ENCODE results near the gene TAS2R5. TPM values are rescaled to one million over a fixed set of nuclear protein-coding genes. Genes with fewer than 3 reads are reported as not detected.
"Not testable (repeated sequence)": the region's sequence is repeated elsewhere in the genome, so short reads cannot be mapped to it uniquely, and the experiment has no call there.

TAS2R5 gene, protein sequence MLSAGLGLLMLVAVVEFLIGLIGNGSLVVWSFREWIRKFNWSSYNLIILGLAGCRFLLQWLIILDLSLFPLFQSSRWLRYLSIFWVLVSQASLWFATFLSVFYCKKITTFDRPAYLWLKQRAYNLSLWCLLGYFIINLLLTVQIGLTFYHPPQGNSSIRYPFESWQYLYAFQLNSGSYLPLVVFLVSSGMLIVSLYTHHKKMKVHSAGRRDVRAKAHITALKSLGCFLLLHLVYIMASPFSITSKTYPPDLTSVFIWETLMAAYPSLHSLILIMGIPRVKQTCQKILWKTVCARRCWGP
- not detected in 2 replicates for total RNA-seq (2014; rRNA removed; shearing (Covaris generic))

DNA sequence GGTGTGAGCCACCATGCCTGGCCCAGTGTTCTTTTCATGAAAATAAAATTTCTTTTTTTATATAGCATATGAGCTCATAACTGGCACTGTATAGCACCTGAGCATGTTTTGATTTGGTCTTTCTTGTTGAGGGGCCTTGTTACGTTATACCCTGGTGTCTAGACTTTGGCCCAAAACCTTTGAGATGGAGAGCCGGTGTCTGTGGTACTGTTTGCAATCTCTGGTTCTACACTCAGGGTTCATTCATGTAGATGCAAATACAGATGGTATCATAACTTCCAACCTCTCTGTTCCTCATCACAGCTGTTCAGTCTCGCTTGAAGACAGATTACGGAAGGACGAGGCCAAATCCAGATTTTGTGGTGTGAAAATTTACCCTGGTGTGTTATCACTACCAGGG lies at the start of gene TAS2R5:
Gene TAS2R5 (plus strand): TSS at position 301 of the 400 bp plus-strand sequence. CDS start 145 bp downstream, outside the sequence.
- DNase-seq (ENCODE audit: low spot score) = no peak

DNA sequence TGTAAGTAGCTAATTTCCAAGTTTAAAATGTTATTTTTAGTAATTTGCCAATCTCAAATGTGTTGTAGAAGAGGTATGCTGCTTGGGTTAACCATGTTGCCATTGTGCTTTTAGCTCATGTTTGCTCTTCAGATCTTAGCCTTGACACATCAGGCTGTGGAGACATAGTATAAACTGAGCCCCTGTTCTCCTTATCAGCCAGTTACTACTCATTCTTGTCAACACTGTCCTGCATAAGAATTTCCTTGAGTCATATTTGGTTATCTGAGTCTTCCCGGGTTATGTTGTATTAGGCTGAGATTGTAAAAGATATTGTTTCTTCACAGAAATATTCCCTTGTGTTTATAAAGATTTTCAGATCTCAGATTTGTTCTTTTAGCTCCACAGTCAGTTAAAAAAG lies 47.8 kb upstream of the TAS2R5 start:
- no peak for DNase-seq (ENCODE audit: low spot score)

DNA sequence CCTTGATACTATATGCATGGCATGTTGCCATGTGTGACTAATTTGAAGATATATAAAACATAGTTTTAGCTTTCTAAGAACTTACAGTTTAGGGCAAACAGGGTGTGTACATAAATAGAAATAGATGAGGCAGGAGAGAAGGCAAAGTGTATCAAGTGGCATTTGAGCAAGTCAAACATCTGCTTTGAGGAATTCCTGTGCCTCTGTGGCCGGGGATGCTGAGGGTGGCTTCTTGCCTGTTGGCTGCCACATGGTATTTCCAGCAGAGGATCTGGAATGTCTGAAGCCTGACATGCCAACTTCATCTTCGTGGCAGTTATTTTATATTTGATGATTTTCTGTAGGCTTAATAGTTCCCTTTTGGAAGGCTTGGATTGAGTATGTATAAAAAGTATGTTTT lies 45.9 kb upstream of the TAS2R5 start:
- no peak for DNase-seq (ENCODE audit: low spot score)

DNA sequence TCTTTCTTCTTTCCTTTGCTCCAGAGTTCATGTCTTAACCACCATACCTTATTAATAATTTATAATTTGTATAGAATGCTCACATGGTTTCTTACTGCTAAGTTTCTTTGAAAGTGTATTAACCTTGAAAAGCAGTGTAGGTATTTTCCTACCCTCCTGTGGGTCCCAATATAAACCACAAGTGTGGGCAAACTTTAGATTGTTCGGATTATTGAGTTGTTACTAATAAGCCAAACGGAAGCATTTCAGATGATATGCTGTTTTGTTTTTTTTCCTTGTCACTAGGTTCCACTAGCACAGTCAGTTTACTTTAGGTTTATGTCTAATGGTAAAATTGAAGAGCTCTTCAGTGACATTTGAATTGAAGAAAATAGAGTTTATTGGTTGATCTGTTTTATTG lies 41.6 kb upstream of the TAS2R5 start:
- no peak for DNase-seq (ENCODE audit: low spot score)

DNA sequence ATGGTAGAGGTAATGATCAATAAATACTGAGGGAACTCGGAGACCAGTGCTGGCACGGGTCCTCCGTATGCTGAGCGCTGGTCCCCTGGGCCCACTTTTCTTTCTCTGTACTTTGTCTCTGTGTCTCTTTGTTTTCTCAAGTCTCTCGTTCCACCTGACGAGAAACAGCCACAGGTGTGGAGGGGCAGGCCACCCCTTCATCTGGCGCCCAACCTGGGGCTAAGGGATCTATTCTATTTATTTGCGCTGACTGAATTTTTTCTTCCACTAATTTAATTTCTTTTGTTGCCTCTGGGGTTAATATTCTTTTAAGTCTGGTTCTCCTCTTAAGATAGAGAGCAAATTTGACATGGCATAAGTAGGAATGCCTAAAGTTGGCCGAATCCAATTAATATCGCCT lies 38.1 kb upstream of the TAS2R5 start:
- not testable (repeated sequence) for DNase-seq (ENCODE audit: low spot score)

DNA sequence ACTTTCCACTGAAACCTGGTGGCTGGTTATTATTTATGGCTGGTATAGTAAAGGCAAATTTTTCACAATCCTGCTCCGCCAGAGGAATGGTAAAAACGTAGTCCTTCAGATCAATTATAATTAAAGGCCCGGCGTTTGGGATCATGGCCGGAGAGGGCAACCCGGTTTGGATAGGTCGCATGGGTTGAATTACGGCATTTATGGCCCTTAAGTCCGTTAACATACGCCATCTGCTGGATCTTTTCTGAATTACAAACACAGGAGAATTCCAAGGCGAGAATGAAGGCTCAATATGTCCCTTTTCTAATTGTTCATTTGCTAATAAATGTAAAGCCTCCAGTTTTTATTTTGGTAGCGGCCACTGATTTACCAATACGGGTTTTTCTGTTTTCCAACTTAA lies 37.4 kb upstream of the TAS2R5 start:
- DNase-seq (ENCODE audit: low spot score) = no peak

DNA sequence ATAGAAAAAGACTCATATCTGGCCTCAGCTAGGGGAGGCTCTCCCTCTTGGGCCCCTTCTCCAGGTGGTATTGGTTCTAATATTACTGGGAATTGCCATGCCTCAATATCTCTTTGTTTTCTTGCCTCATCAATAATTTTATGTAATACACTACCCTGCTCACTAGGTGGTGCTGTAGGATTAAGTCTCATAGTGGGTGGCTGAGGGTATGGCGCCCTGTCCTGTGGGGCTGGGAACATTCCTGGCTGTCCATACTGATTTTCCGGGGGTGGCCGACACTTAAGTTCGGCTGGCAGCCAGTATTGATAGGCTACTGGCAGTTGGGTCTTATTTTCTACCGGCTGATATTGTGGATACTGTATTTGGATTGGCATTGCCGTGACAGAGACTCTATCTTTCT lies 35.1 kb upstream of the TAS2R5 start:
- DNase-seq (ENCODE audit: low spot score) = peak; percentile 32

DNA sequence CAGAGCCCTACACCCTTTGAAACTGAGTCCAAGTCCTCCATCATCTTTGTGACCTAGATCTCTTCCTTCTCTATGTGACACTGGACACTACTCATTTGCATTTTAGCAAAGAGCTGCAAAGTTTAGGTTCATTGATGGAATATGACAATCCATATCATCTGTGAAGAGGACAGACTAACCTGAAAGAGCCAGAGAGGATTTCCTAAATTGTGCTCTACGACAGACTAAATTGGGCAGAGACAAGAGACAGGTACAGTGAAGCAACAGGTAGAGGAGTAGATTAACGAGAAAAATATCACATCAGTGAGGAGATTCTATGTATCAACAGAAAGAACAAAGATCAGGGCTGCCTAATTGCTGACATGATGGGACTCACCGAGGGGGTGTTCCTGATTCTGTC lies 26.2 kb upstream of the TAS2R5 start, which contains the start of gene TAS2R3:
Gene TAS2R3 (plus strand): TSS at position 301 of the 400 bp plus-strand sequence. CDS start 62 bp downstream, at position 363.
- no peak for DNase-seq (ENCODE audit: low spot score)

DNA sequence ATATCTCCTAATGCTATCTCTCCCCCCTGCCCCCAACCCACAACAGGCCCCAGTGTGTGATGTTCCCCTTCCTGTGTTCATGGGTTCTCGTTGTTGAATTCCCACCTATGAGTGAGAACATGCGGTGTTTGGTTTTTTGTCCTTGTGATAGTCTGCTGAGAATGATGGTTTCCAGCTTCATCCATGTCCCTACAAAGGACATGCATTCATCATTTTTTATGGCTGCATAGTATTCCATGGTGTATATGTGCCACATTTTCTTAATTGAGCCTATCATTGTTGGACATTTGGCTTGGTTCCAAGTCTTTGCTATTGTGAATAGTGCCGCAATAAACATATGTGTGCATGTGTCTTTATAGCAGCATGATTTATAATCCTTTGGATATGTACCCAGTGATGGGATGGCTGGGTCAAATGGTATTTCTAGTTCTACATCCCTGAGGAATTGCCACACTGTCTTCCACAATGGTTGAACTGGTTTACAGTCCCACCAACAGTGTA lies 19.9 kb upstream of the TAS2R5 start:
- DNase-seq (ENCODE audit: low spot score) = not testable (repeated sequence)

DNA sequence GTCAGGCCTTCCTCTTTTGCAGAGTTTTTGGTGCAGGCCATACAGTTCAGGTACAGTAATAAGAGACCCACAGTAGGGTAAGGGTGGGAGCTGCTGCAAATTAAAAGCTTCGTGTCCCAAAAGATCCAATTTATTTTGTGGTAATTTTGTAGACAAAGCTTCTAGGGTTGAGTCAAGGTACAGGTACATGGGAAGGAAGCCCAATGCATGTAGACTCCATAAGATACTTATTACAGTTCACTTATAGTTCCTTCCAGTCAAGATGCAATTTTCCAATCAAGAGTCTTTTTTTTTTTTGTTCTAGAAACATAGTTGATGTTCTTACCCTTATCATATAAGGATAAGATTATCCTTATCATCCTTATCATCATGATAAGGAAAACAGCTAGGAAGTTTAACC lies 13.6 kb upstream of the TAS2R5 start, which contains the start of gene TAS2R4:
Gene TAS2R4 (plus strand): TSS at position 301 of the 400 bp plus-strand sequence. CDS start 1,815 bp downstream, outside the sequence.
- no peak for DNase-seq (ENCODE audit: low spot score)

DNA sequence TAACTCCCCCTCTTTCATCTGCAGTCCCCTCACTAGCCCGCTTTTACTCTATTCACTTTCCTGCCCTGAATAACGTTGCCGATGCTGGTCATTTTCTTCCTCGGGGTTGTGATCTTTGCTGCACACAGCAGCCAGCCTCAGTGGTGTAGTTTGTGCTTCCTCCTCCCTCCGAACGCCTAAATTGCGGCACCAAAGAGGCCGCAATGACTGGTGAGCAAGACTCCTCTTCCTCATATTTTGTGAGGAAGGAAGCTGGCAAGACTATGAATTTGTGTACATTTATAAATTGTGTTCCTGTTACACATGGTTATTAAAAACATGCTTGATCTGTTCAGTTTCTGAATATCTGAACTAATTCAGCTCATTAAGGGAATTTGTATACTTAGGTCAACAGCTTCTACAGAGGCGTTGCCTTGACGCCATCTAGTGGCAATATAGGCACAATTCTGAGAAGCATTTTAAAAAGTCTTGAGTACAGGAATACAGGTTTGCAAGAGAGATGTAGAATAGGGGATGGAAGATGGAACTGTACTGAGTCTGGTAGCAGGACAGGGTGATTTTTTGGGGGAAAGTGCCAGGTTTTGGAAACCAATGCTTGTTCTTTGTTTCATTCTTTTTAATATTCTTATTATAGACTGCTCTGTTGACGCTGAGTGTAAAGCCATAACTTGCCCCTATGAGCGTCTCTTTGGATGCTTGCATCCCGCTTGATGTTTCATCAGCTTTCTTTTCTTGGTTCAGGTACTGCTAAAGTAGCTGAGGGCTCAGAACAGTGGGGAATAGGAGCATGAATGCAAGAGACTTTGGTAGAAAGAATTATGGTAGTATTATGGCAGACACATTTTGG lies 4.1 kb upstream of the TAS2R5 start:
- DNase-seq (ENCODE audit: low spot score) = peak; percentile 57

DNA sequence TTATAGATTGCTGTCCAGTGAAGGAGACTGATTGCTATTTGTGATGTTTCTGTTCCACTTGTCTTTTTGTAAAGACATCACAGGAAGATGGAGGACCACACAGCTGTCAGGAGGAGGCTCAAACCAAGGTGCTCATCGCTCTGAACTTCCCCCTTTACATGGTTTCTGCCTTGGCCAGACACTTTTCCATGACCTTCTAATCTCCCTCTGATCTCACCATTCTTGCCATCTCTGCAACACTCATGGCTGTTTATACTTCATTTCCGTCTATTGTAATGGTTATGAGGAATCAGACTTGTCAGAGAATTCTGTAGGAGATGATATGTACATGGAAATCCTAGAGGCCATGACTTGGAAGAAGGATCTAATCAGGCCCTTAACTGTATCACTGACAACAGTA lies 1.7 kb upstream of the TAS2R5 start:
- no peak for DNase-seq (ENCODE audit: low spot score)

DNA sequence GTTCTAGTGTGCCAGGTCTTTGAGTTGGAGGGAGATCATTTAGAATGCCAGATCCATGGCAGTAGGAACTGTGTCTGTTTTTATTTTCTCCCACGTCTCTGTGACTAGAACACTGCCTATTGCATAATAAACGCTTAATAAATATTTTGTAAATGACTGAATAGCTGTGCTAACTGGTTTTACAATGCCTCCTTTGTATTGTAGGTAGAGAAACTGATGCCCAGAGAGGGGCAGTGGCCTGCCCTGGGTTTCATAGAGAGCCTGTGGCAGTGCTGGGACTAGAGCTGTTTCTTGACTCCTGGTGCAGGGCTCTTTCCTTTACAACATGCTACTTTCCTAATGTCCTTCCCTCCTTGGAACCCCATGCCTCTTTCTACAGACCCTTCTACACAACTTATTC lies 2.5 kb downstream of the TAS2R5 start:
- DNase-seq (ENCODE audit: low spot score) = no peak

DNA sequence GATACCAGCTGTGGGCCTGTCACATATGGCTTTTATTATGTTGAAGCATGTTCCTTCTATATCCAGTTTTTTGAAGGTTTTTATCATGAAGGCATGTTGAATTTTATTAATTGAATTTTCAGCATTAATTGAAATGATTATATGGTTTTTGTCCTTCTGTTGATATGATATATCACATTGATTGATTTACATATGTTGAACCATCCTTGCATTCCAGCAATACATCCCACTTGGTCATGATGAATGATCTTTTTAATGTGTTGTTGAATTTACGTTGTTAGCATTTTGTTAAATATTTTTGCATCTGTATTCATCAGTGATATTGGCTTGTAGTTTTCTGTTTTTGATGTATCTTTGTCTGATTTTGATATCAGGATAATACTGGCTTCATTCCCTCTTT lies 30.1 kb downstream of the TAS2R5 start:
- DNase-seq (ENCODE audit: low spot score) = no peak

DNA sequence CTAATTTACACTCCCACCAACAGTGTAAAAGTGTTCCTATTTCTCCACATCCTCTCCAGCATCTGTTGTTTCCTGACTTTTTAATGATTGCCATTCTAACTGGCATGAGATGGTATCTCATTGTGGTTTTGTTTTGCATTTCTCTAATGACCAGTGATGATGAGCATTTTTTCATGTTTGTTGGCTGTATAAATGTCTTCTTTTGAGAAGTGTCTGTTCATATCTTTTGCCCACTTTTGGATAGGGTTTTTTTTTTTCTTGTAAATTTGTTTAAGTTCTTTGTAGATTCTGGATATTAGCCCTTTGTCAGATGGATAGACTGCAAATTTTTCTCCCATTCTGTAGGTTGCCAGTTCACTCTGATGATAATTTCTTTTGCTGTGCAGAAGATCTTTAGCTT lies 32.4 kb downstream of the TAS2R5 start:
- not testable (repeated sequence) for DNase-seq (ENCODE audit: low spot score)

DNA sequence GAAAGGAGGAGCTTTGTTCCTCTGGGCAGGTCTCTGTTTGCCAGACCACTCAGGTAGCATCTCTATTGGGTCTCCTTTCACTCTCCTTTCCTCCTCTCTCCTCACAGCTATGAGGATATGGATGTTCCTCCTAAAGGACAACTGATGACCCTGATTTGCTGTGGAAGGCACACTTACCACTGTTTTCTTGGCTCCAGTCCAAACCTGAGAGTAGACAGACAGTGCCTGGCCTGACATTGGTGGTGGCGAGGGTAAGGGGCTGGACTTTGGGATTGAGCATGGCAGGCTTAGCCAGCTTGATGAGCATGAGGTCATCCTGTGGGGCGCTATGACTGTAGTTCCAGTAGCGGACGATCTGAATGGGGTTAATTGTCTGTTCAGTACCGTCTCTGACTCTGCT lies 47.7 kb downstream of the TAS2R5 start:
- no peak for DNase-seq (ENCODE audit: low spot score)

DNA sequence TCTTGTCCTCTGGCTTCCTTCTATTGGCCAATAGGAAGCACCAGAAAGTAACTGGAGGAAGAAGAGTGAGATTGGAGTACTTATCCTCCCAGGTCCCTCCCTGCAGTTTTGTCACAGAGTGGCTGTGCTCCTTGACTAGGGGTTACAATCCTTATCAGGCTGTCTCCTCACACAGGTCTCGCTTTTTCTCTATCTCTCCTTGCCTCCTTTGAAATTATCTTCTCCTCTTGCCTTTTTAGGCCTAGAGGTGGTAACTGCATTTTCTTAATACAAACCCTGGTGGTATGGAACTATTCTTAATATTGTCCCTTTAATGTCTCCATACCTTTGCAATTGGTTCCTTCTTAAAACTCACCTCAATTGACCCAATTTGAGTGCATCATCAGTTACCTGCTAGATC lies 48.6 kb downstream of the TAS2R5 start:
- DNase-seq (ENCODE audit: low spot score) = no peak

DNA sequence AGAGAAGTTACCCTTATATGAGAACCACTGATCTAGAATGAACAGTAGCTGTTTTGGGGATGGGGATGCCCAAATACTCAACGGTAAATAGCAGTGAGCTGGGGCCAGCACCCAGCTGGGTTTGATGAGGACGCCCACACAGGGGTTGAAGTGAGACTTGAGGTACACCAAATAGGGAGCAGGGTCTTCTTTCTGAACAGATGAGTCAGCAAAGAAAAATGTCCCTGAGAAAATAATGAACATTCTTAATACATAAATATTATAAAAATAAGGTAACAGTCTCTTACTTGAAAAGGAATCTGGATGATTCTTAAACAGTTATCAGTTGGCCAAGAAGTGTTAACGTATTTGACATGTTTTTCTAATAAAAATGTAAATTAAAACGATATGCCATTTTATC lies 49.2 kb downstream of the TAS2R5 start:
- DNase-seq (ENCODE audit: low spot score) = no peak

DNA sequence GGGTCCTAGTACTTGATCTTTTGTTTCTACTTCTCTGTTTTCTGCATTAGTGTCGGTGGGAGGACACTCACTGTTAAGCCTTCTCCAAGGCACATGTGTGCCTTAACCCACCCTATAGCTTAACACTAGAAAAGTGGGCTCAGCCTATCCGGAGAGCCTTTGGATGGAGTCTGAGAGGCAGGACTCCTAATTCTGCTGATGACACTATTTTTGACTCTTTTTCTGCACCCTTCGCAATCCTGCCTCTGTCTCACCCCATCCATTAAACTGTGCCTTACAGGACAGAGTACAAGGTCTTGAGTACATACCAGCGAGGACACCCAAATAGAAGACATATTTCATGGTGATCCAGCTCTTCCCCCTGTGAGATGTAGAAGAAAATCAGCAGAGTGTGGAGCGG lies 50.7 kb downstream of the TAS2R5 start:
- DNase-seq (ENCODE audit: low spot score) = no peak

All from H4 (cell line).